H9 (cell line): ENCODE measurements around the gene CNTN2. TPM values are rescaled to one million over a fixed set of nuclear protein-coding genes. Genes with fewer than 3 reads are reported as not detected.

Source experiments
- DNase-seq: peaks from one replicate; pipeline ENCODE4 v3.0.0-alpha.2; 2017
- H2AFZ ChIP-seq: one replicate; pipeline ENCODE4 v1.6.1; 2013; ENCODE audit warnings: mild to moderate bottlenecking, low read length, control low read depth, moderate library complexity
- H2AK5ac ChIP-seq: 2 replicates; pipeline ENCODE4 v1.6.1; 2013; ENCODE audit warnings: low read length, control low read depth, mixed read lengths; ENCODE audit not compliant: insufficient read length
- H2BK120ac ChIP-seq: one replicate; pipeline ENCODE4 v1.6.1; 2013; ENCODE audit warnings: low read depth, mild to moderate bottlenecking, low read length, control low read depth, inconsistent platforms; ENCODE audit not compliant: poor library complexity, severe bottlenecking
- H2BK12ac ChIP-seq: 2 replicates; pipeline ENCODE4 v1.6.1; 2013; ENCODE audit warnings: low read length, control low read depth, mixed read lengths, low read depth; ENCODE audit not compliant: insufficient read length
- H2BK15ac ChIP-seq: 2 replicates; pipeline ENCODE4 v1.6.1; 2013; ENCODE audit warnings: low read depth, low read length, control low read depth
- H2BK20ac ChIP-seq: one replicate; pipeline ENCODE4 v1.6.1; 2013; ENCODE audit warnings: low read depth, mild to moderate bottlenecking, low read length, control low read depth, inconsistent platforms; ENCODE audit not compliant: poor library complexity, severe bottlenecking
- H2BK5ac ChIP-seq: 2 replicates; pipeline ENCODE4 v1.6.1; 2013; ENCODE audit warnings: low read length, control low read depth, mixed read lengths; ENCODE audit not compliant: insufficient read length
- H3K14ac ChIP-seq: 2 replicates; pipeline ENCODE4 v1.6.1; 2013; ENCODE audit warnings: low read length, control low read depth; ENCODE audit not compliant: insufficient read depth
- H3K18ac ChIP-seq: 2 replicates; pipeline ENCODE4 v1.6.1; 2013; ENCODE audit warnings: low read depth, mild to moderate bottlenecking, mixed read lengths, low read length, control low read depth; ENCODE audit not compliant: insufficient read length
- H3K23ac ChIP-seq: 2 replicates; pipeline ENCODE4 v1.6.1; 2013; ENCODE audit warnings: low read length, control low read depth, mixed read lengths, low read depth; ENCODE audit not compliant: insufficient read length
- H3K23me2 ChIP-seq: 2 replicates; pipeline ENCODE4 v1.6.1; 2013; ENCODE audit warnings: low read depth, mild to moderate bottlenecking, mixed read lengths, low read length, control low read depth; ENCODE audit not compliant: insufficient read length, poor library complexity, severe bottlenecking
- H3K27ac ChIP-seq: 2 replicates; pipeline ENCODE4 v1.5.1; 2013; ENCODE audit warnings: low read length, control low read depth, mixed read lengths, low read depth; ENCODE audit not compliant: insufficient read length
- H3K27me3 ChIP-seq: 2 replicates; pipeline ENCODE4 v1.6.1; 2013; ENCODE audit warnings: low read length, control low read depth, inconsistent platforms; ENCODE audit not compliant: insufficient read depth
- H3K4ac ChIP-seq: 2 replicates; pipeline ENCODE4 v1.6.1; 2013; ENCODE audit warnings: low read depth, mild to moderate bottlenecking, control low read depth, inconsistent platforms, low read length, moderate library complexity
- H3K4me1 ChIP-seq: 2 replicates; pipeline ENCODE4 v1.6.1; 2013; ENCODE audit warnings: low read length, control low read depth, inconsistent platforms; ENCODE audit not compliant: insufficient read depth
- H3K4me2 ChIP-seq: 2 replicates; pipeline ENCODE4 v1.6.1; 2013; ENCODE audit warnings: low read length, control low read depth, mixed read lengths; ENCODE audit not compliant: insufficient read length, insufficient read depth
- H3K56ac ChIP-seq: 2 replicates; pipeline ENCODE4 v1.6.1; 2013; ENCODE audit warnings: low read depth, mild to moderate bottlenecking, mixed read lengths, low read length, control low read depth; ENCODE audit not compliant: insufficient read length
- H3K79me1 ChIP-seq: 2 replicates; pipeline ENCODE4 v1.6.1; 2013; ENCODE audit warnings: low read depth, mild to moderate bottlenecking, moderate library complexity, low read length, control low read depth, inconsistent platforms; ENCODE audit not compliant: insufficient read depth, poor library complexity, severe bottlenecking
- H3K79me2 ChIP-seq: 2 replicates; pipeline ENCODE4 v1.6.1; 2013; ENCODE audit warnings: low read length, control low read depth, inconsistent platforms; ENCODE audit not compliant: insufficient read depth
- H3K9ac ChIP-seq: 2 replicates; pipeline ENCODE4 v1.6.1; 2013; ENCODE audit warnings: low read length, control low read depth, mixed read lengths; ENCODE audit not compliant: insufficient read length; ENCODE audit errors: extremely low read depth
- H3K9me3 ChIP-seq: one replicate; pipeline ENCODE4 v1.6.1; 2013; ENCODE audit warnings: low read depth, low read length, inconsistent platforms; ENCODE audit not compliant: control insufficient read depth
- H3T11ph ChIP-seq: one replicate; pipeline ENCODE4 v1.6.1; 2013; ENCODE audit warnings: mild to moderate bottlenecking, low read length, control low read depth, inconsistent platforms
- H4K20me1 ChIP-seq: one replicate; pipeline ENCODE4 v1.6.1; 2013; ENCODE audit not compliant: control insufficient read depth, insufficient read length, insufficient read depth
- H4K5ac ChIP-seq: 2 replicates; pipeline ENCODE4 v1.6.1; 2013; ENCODE audit warnings: low read depth, mild to moderate bottlenecking, mixed read lengths, low read length, control low read depth; ENCODE audit not compliant: insufficient read length
- H4K8ac ChIP-seq: replicated peaks from 2 replicates; pipeline ENCODE4 v1.6.1; 2013; ENCODE audit warnings: low read length, control low read depth, mixed read lengths, low read depth; ENCODE audit not compliant: insufficient read length
- H4K91ac ChIP-seq: 2 replicates; pipeline ENCODE4 v1.6.1; 2013; ENCODE audit warnings: low read depth, mild to moderate bottlenecking, moderate library complexity, mixed read lengths, low read length, control low read depth; ENCODE audit not compliant: insufficient read length
- H3K27ac Mint-ChIP-seq, 3 experiments: 2 replicates in 2 of 3; 3 replicates in 1 of 3; pipeline ENCODE4 v1.8.0; 2020 to 2021; ENCODE audit warnings: mixed read lengths in 3 of 3, mild to moderate bottlenecking in 1 of 3, moderate library complexity in 1 of 3
- H3K27me3 Mint-ChIP-seq: 2 replicates; pipeline ENCODE4 v1.8.0; 2021; ENCODE audit warnings: low read depth, mild to moderate bottlenecking, moderate library complexity, mixed read lengths
- H3K36me3 Mint-ChIP-seq, 3 experiments: 2 replicates in 2 of 3; 3 replicates in 1 of 3; pipeline ENCODE4 v1.8.0; 2020 to 2021; ENCODE audit warnings: low read depth in 3 of 3, mixed read lengths in 3 of 3; ENCODE audit not compliant: insufficient read depth in 1 of 3
- H3K4me1 Mint-ChIP-seq, 2 experiments: 2 replicates each; pipeline ENCODE4 v1.8.0; 2020; ENCODE audit warnings: mixed read lengths in 2 of 2
- H3K4me3 Mint-ChIP-seq, 2 experiments: 2 replicates in 1 of 2; 3 replicates in 1 of 2; pipeline ENCODE4 v1.8.0; 2020 to 2021; ENCODE audit warnings: mild to moderate bottlenecking in 2 of 2, mixed read lengths in 2 of 2, moderate library complexity in 1 of 2
- H3K9me3 Mint-ChIP-seq, 2 experiments: 2 replicates in 1 of 2; 3 replicates in 1 of 2; pipeline ENCODE4 v1.8.0; 2020; ENCODE audit warnings: mild to moderate bottlenecking in 2 of 2, mixed read lengths in 2 of 2, moderate library complexity in 1 of 2
- WGBS: extraction: QIAGEN DNeasy Blood & Tissue Kit; methylation state at CpG from one replicate; pipeline ENCODE4 v1.1.7; 2013; ENCODE audit warnings: missing lambda C conversion rate, low lambda C conversion rate, mixed read lengths; ENCODE audit not compliant: insufficient read length; ENCODE audit errors: extremely low coverage; 5-methylcytosine and 5-hydroxymethylcytosine counted together
- long read RNA-seq: library from polyadenylated mRNA; unstranded; transcript quantifications from one replicate; pipeline ENCODE4 v2.0.0, GENCODE V29; 2020
- total RNA-seq: library from RNA; stranded (reverse); gene quantifications from 2 replicates; pipeline ENCODE4 v1.2.1, GENCODE V29; 2021
- TF ChIP-seq, protein P1 (sequence below): fragments of 200-600 bp; sonication (generic); conservative IDR thresholded peaks from 3 replicates; pipeline ENCODE4 v1.8.0; 2021; ENCODE audit warnings: antibody characterized with exemption, mild to moderate bottlenecking

CNTN2 gene, protein sequence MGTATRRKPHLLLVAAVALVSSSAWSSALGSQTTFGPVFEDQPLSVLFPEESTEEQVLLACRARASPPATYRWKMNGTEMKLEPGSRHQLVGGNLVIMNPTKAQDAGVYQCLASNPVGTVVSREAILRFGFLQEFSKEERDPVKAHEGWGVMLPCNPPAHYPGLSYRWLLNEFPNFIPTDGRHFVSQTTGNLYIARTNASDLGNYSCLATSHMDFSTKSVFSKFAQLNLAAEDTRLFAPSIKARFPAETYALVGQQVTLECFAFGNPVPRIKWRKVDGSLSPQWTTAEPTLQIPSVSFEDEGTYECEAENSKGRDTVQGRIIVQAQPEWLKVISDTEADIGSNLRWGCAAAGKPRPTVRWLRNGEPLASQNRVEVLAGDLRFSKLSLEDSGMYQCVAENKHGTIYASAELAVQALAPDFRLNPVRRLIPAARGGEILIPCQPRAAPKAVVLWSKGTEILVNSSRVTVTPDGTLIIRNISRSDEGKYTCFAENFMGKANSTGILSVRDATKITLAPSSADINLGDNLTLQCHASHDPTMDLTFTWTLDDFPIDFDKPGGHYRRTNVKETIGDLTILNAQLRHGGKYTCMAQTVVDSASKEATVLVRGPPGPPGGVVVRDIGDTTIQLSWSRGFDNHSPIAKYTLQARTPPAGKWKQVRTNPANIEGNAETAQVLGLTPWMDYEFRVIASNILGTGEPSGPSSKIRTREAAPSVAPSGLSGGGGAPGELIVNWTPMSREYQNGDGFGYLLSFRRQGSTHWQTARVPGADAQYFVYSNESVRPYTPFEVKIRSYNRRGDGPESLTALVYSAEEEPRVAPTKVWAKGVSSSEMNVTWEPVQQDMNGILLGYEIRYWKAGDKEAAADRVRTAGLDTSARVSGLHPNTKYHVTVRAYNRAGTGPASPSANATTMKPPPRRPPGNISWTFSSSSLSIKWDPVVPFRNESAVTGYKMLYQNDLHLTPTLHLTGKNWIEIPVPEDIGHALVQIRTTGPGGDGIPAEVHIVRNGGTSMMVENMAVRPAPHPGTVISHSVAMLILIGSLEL
- total RNA-seq = 0.42 and 0.88 TPM in 2 replicates
- long read RNA-seq = 0 reads

DNA sequence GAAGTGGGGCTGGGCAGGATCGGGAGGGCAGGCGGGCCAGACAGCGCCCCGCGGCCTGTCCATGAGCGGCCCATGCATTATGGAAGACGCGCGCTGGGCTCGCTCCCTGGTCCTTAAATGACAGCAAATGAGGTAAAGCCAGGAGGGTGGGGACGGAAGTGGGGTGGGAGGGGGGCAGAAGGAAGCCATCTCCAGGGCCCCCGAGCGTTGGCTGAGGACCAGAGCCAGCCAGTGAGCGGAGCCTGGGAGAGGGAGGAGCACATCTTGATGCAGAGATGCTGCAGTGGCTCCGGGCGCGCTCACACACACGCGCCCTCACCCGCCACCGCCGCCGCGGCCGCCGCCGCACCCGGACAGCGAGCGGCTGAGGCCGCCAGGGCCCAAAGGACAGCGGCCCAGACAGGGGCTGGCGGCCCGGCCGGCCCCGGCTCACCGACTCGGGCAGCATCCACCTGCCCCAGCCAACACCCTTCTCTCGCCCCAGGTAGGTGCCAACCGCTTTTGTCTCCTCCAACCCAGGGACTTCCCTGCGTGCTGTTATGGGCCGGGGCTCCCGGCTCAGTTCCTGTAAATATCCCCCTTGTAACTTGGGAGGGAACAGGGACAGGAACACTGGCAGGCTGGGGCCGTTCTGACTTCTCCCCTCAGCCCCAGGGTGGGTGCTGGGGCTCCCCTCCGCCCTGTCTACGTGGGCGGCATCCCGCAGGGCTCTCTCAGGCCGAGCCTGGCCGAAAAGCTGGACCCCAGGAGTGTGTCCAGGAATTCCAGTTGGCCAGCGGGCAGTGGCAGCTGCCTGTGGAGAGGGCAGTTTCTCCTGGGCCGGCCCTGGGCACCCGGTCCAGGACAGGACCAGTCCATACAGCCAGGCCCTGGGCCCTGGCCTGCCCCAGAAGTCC lies at the start of gene CNTN2:
Gene CNTN2 (plus strand): TSS at position 302 of the 896 bp plus-strand sequence. CDS start 9,974 bp downstream, outside the sequence.
- no peak within 1 kb of the TSS for H4K91ac ChIP-seq
- H3K36me3 Mint-ChIP-seq = no peaks in the 10 kb centered on the region
- H3K9ac ChIP-seq = no peak within 1 kb of the TSS
- no peak within 1 kb of the TSS for H4K5ac ChIP-seq
- H2AFZ ChIP-seq = no peak within 1 kb of the TSS
- no peaks in the 10 kb centered on the region for H3K79me2 ChIP-seq
- H3K79me1 ChIP-seq = no peaks in the 10 kb centered on the region
- 0 out of 2 replicates have a peak within 1 kb of the TSS, but pooled peaks have one; percentile 10 for H2BK15ac ChIP-seq
- H3K4me1 Mint-ChIP-seq = peaks cover 35 to 38% of the 10 kb centered on the region in 2 experiments
- H3K4me2 ChIP-seq = peak within 1 kb of the TSS; percentile 32
- TF ChIP-seq, protein P1, sequence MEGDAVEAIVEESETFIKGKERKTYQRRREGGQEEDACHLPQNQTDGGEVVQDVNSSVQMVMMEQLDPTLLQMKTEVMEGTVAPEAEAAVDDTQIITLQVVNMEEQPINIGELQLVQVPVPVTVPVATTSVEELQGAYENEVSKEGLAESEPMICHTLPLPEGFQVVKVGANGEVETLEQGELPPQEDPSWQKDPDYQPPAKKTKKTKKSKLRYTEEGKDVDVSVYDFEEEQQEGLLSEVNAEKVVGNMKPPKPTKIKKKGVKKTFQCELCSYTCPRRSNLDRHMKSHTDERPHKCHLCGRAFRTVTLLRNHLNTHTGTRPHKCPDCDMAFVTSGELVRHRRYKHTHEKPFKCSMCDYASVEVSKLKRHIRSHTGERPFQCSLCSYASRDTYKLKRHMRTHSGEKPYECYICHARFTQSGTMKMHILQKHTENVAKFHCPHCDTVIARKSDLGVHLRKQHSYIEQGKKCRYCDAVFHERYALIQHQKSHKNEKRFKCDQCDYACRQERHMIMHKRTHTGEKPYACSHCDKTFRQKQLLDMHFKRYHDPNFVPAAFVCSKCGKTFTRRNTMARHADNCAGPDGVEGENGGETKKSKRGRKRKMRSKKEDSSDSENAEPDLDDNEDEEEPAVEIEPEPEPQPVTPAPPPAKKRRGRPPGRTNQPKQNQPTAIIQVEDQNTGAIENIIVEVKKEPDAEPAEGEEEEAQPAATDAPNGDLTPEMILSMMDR = no peak
- no peak within 1 kb of the TSS for H2BK5ac ChIP-seq
- peaks cover 12% of the 10 kb centered on the region; the same call in 1 of the 2 replicates for H3K4me1 ChIP-seq
- H2AK5ac ChIP-seq = no peak within 1 kb of the TSS
- peak within 1 kb of the TSS; percentile 8 to 71; a peak in 3 of 5 replicates for H3K4me3 Mint-ChIP-seq
- no peak within 1 kb of the TSS for H2BK12ac ChIP-seq
- no peaks in the 10 kb centered on the region for H3K23me2 ChIP-seq
- H2BK120ac ChIP-seq = no peak within 1 kb of the TSS
- H4K20me1 ChIP-seq = peaks cover 4% of the 10 kb centered on the region
- H3K27me3 ChIP-seq = no peaks in the 10 kb centered on the region; the same call in 1 of the 2 replicates
- H3K9me3 Mint-ChIP-seq = no peaks in the 10 kb centered on the region; a peak in 1 of 5 replicates
- H3K27ac ChIP-seq = no peak within 1 kb of the TSS
- no CpG with 5 or more reads among the region's 53 CpGs for WGBS
- H3K27me3 Mint-ChIP-seq = peaks cover 83% of the 10 kb centered on the region
- H3K4ac ChIP-seq = no peak within 1 kb of the TSS
- H3K56ac ChIP-seq = no peak within 1 kb of the TSS
- no peak within 1 kb of the TSS for H3K14ac ChIP-seq
- no peak within 1 kb of the TSS for H4K8ac ChIP-seq
- H3K9me3 ChIP-seq = no peaks in the 10 kb centered on the region
- no peak within 1 kb of the TSS for H3K23ac ChIP-seq
- peak; percentile 74 for DNase-seq
- no peak within 1 kb of the TSS for H2BK20ac ChIP-seq
- H3T11ph ChIP-seq = no peak within 1 kb of the TSS
- H3K18ac ChIP-seq = no peak within 1 kb of the TSS
- no peak within 1 kb of the TSS for H3K27ac Mint-ChIP-seq
